Neural progenitor cell (in vitro differentiated cells): ENCODE results near the gene PGP. TPM values are rescaled to one million over a fixed set of nuclear protein-coding genes. Genes with fewer than 3 reads are reported as not detected.
A peak's percentile ranks its signal among the peaks of the same experiment; 100 is the strongest.

Experiments
- DNase-seq: peaks from one replicate; pipeline ENCODE4 v3.0.0-alpha.2; 2016; ENCODE audit warnings: low spot score
- H2AFZ ChIP-seq: fragments of 200-600 bp; sonication (generic); replicated peaks from 2 replicates; pipeline ENCODE4 v1.6.1; 2016; ENCODE audit warnings: antibody characterized with exemption
- H3F3A ChIP-seq: fragments of 200-600 bp; sonication (generic); 2 replicates; pipeline ENCODE4 v1.6.1; 2016; ENCODE audit warnings: antibody characterized with exemption, low read depth
- H3K27ac ChIP-seq: fragments of 200-600 bp; sonication (generic); 2 replicates; pipeline ENCODE4 v1.5.1; 2016; ENCODE audit warnings: mild to moderate bottlenecking
- H3K27me3 ChIP-seq: fragments of 200-600 bp; sonication (generic); 2 replicates; pipeline ENCODE4 v1.6.1; 2016; ENCODE audit warnings: mild to moderate bottlenecking, moderate library complexity
- H3K36me3 ChIP-seq: fragments of 200-600 bp; sonication (generic); 2 replicates; pipeline ENCODE4 v1.5.1; 2016
- H3K4me1 ChIP-seq: fragments of 200-600 bp; sonication (generic); 2 replicates; pipeline ENCODE4 v1.6.1; 2016; ENCODE audit warnings: mixed run types
- H3K4me2 ChIP-seq: fragments of 200-600 bp; sonication (generic); 2 replicates; pipeline ENCODE4 v1.6.1; 2016
- H3K4me3 ChIP-seq: fragments of 200-600 bp; sonication (generic); 2 replicates; pipeline ENCODE4 v1.5.1; 2016
- H3K79me2 ChIP-seq: fragments of 200-600 bp; sonication (generic); 2 replicates; pipeline ENCODE4 v1.6.1; 2016; ENCODE audit warnings: low read depth
- H3K9ac ChIP-seq: fragments of 200-600 bp; sonication (generic); 2 replicates; pipeline ENCODE4 v1.6.1; 2016
- H3K9me3 ChIP-seq: fragments of 200-600 bp; sonication (generic); 2 replicates; pipeline ENCODE4 v1.5.1; 2016; ENCODE audit warnings: low read depth
- H4K20me1 ChIP-seq: fragments of 200-600 bp; sonication (generic); 2 replicates; pipeline ENCODE4 v1.6.1; 2016; ENCODE audit warnings: low read depth
- H3K27ac Mint-ChIP-seq: 3 replicates; pipeline ENCODE4 v1.8.0; 2021; ENCODE audit warnings: mixed read lengths
- H3K27me3 Mint-ChIP-seq: 2 replicates; pipeline ENCODE4 v1.8.0; 2022; ENCODE audit warnings: low read depth, mild to moderate bottlenecking, inconsistent platforms, moderate library complexity, mixed read lengths; ENCODE audit not compliant: insufficient read depth
- H3K36me3 Mint-ChIP-seq: 3 replicates; pipeline ENCODE4 v1.8.0; 2021; ENCODE audit warnings: mixed read lengths
- H3K4me1 Mint-ChIP-seq: 3 replicates; pipeline ENCODE4 v1.8.0; 2021; ENCODE audit warnings: mixed read lengths
- H3K4me3 Mint-ChIP-seq: 3 replicates; pipeline ENCODE4 v1.8.0; 2021; ENCODE audit warnings: mild to moderate bottlenecking, moderate library complexity, mixed read lengths
- H3K9me3 Mint-ChIP-seq: 3 replicates; pipeline ENCODE4 v1.8.0; 2020; ENCODE audit warnings: mixed read lengths
- CTCF ChIP-seq: fragments of 200-600 bp; sonication (generic); IDR thresholded peaks from 2 replicates; pipeline ENCODE4 v1.5.1; 2017; ENCODE audit warnings: antibody characterized with exemption, mild to moderate bottlenecking
- EZH2 ChIP-seq: fragments of 200-600 bp; sonication (generic); IDR thresholded peaks from 2 replicates; pipeline ENCODE4 v1.6.1; 2017; ENCODE audit warnings: antibody characterized with exemption, mild to moderate bottlenecking, moderate library complexity
- EZH2phosphoT487 ChIP-seq: fragments of 200-600 bp; sonication (generic); IDR thresholded peaks from 2 replicates; pipeline ENCODE4 v1.6.1; 2017; ENCODE audit warnings: antibody characterized with exemption
- total RNA-seq: library from RNA; depleted of rRNA; stranded (reverse); fragments of >200 nt; gene quantifications from 2 replicates; pipeline ENCODE4 v1.2.3, GENCODE V29; 2015; ENCODE audit warnings: low replicate concordance

Gene PGP
- total RNA-seq, 1 donor from 2014 or later = 13.3 TPM

- peaks cover 32% of the 10 kb centered on the region for H3K79me2 ChIP-seq
- H4K20me1 ChIP-seq = peaks cover 41% of the 10 kb centered on the region
- peaks cover 47% of the 10 kb centered on the region for H3F3A ChIP-seq
- H2AFZ ChIP-seq = no peak overlapping the region
- TF ChIP-seq EZH2phosphoT487 (no peak), CTCF (no peak), EZH2 (no peak)
- no peaks in the 10 kb centered on the region for H3K9me3 ChIP-seq
- Mint-ChIP-seq H3K27me3 (peaks cover 8% of the 10 kb centered on the region), H3K4me3 (peak overlapping the region; percentile 87), H3K4me1 (peaks cover 21% of the 10 kb centered on the region), H3K36me3 (peaks cover 5% of the 10 kb centered on the region), H3K9me3 (no peaks in the 10 kb centered on the region), H3K27ac (no peak overlapping the region)
- H3K36me3 ChIP-seq = no peaks in the 10 kb centered on the region
- peak overlapping the region; percentile 92 for H3K9ac ChIP-seq
- H3K27ac ChIP-seq = no peak overlapping the region
- peak overlapping the region; percentile 93 for H3K4me2 ChIP-seq
- DNase-seq = no peak
- no peaks in the 10 kb centered on the region for H3K27me3 ChIP-seq
- H3K4me1 ChIP-seq = peaks cover 11% of the 10 kb centered on the region
- H3K4me3 ChIP-seq = peak overlapping the region; percentile 99
These were observed 2.0 kb downstream of the PGP start for GRCh38 chr16:2212362-2213324.

- H3K27ac ChIP-seq = no peak overlapping the region
- H2AFZ ChIP-seq = no peak overlapping the region
- no peak overlapping the region for H3K4me2 ChIP-seq
- Mint-ChIP-seq H3K9me3 (no peaks in the 10 kb centered on the region), H3K27ac (no peak overlapping the region), H3K4me1 (peaks cover 25% of the 10 kb centered on the region), H3K36me3 (peaks cover 9% of the 10 kb centered on the region), H3K27me3 (peaks cover 11% of the 10 kb centered on the region), H3K4me3 (peak overlapping the region; percentile 73)
- DNase-seq = no peak
- no peak overlapping the region for H3K9ac ChIP-seq
- no peak for TF ChIP-seq CTCF
- TF ChIP-seq EZH2phosphoT487 = no peak
- no peak for TF ChIP-seq EZH2
- peaks cover 48% of the 10 kb centered on the region for H3F3A ChIP-seq
- H4K20me1 ChIP-seq = peaks cover 41% of the 10 kb centered on the region
- H3K4me3 ChIP-seq = no peak overlapping the region
- H3K27me3 ChIP-seq = no peaks in the 10 kb centered on the region
- H3K36me3 ChIP-seq = no peaks in the 10 kb centered on the region
- peaks cover 11% of the 10 kb centered on the region for H3K4me1 ChIP-seq
- peaks cover 35% of the 10 kb centered on the region for H3K79me2 ChIP-seq
- no peaks in the 10 kb centered on the region for H3K9me3 ChIP-seq
These were observed 2.7 kb downstream of the PGP start for GRCh38 chr16:2211923-2212347.

- H3K9ac ChIP-seq = no peak within 1 kb of the TSS
- H3K4me1 ChIP-seq = peaks cover 16% of the 10 kb centered on the region
- DNase-seq = no peak
- H3K27me3 Mint-ChIP-seq = peaks cover 13% of the 10 kb centered on the region
- peak within 1 kb of the TSS; percentile 58 for H3K27ac ChIP-seq
- peak within 1 kb of the TSS; percentile 73 for H3K4me3 Mint-ChIP-seq
- no peak within 1 kb of the TSS for H3K4me2 ChIP-seq
- no peaks in the 10 kb centered on the region for H3K9me3 ChIP-seq
- H4K20me1 ChIP-seq = peaks cover 41% of the 10 kb centered on the region
- H2AFZ ChIP-seq = no peak within 1 kb of the TSS
- H3K36me3 Mint-ChIP-seq = peaks cover 12% of the 10 kb centered on the region
- peaks cover 41% of the 10 kb centered on the region for H3K79me2 ChIP-seq
- no peak within 1 kb of the TSS for H3K4me3 ChIP-seq
- peaks cover 43% of the 10 kb centered on the region for H3F3A ChIP-seq
- no peak for TF ChIP-seq EZH2phosphoT487
- TF ChIP-seq CTCF = no peak
- TF ChIP-seq EZH2 = no peak
- H3K4me1 Mint-ChIP-seq = peaks cover 28% of the 10 kb centered on the region
- no peaks in the 10 kb centered on the region for H3K36me3 ChIP-seq
- H3K27ac Mint-ChIP-seq = no peak within 1 kb of the TSS
- H3K27me3 ChIP-seq = no peaks in the 10 kb centered on the region
- H3K9me3 Mint-ChIP-seq = no peaks in the 10 kb centered on the region
These were observed 4.0 kb downstream of the PGP start, which contains the start of gene BRICD5 for GRCh38 chr16:2210386-2211365. BRICD5 (minus strand) TSS chr16:2210863; CDS start chr16:2210833, 30 bp downstream.
